Measurements from ENCODE around the gene NKD2.
A peak's percentile ranks its signal among the peaks of the same experiment; 100 is the strongest.
"Not testable (repeated sequence)": the region's sequence is repeated elsewhere in the genome, so short reads cannot be mapped to it uniquely, and the experiment has no call there.

Gene NKD2

GRCh38 chr5:979100-979817 lies 29.3 kb upstream of the NKD2 start:
- no peak for DNase-seq

GRCh38 chr5:980001-980588 lies 28.5 kb upstream of the NKD2 start:
- DNase-seq, result no peak

- no peak for DNase-seq
Measured at GRCh38 chr5:980966-981365, 27.6 kb upstream of the NKD2 start.

- no peak for DNase-seq
Measured at GRCh38 chr5:981456-981855, 27.1 kb upstream of the NKD2 start.

- DNase-seq, result no peak
Measured at GRCh38 chr5:982377-983237, 26.0 kb upstream of the NKD2 start.

- DNase-seq, result no peak
Measured at GRCh38 chr5:983238-983524, 25.4 kb upstream of the NKD2 start.

- no peak for DNase-seq
Measured at GRCh38 chr5:983568-983967, 25.0 kb upstream of the NKD2 start.

GRCh38 chr5:984774-985173 lies 23.8 kb upstream of the NKD2 start:
- no peak for DNase-seq

- no peak for DNase-seq
Measured at GRCh38 chr5:987761-988160, 20.8 kb upstream of the NKD2 start.

- DNase-seq, result no peak
Measured at GRCh38 chr5:988322-988721, 20.3 kb upstream of the NKD2 start.

- DNase-seq, result peak; percentile 73
Measured at GRCh38 chr5:989961-990530, 18.6 kb upstream of the NKD2 start.

GRCh38 chr5:991472-992267 lies 16.9 kb upstream of the NKD2 start:
- no peak for DNase-seq

- DNase-seq, result no peak
Measured at GRCh38 chr5:994272-994607, 14.4 kb upstream of the NKD2 start.

GRCh38 chr5:994821-995220 lies 13.8 kb upstream of the NKD2 start:
- no peak for DNase-seq

- no peak for DNase-seq
Measured at GRCh38 chr5:995318-995717, 13.3 kb upstream of the NKD2 start.

GRCh38 chr5:997001-997474 lies 11.6 kb upstream of the NKD2 start:
- no peak for DNase-seq

- DNase-seq, result no peak
Measured at GRCh38 chr5:997711-998110, 10.9 kb upstream of the NKD2 start.

GRCh38 chr5:998246-999031 lies 10.2 kb upstream of the NKD2 start:
- DNase-seq, result no peak

GRCh38 chr5:999032-999501 lies 9.5 kb upstream of the NKD2 start:
- no peak for DNase-seq

GRCh38 chr5:999724-1000123 lies 8.9 kb upstream of the NKD2 start:
- no peak for DNase-seq

- DNase-seq, result no peak
Measured at GRCh38 chr5:1000329-1000728, 8.3 kb upstream of the NKD2 start.

- DNase-seq, result not testable (repeated sequence)
Measured at GRCh38 chr5:1000831-1001230, 7.8 kb upstream of the NKD2 start.
